ENCODE data around the gene GANC.

Gene GANC

GRCh38 chr15:42360535-42361112 is 87.6 kb downstream of the GANC start:
- DNase-seq (ENCODE audit: low read depth in 2 of 2) = no peak
- H3K4me3 ChIP-seq (replicated peaks in 1 of 2; ENCODE audit: low read depth in 2 of 2, low read length in 2 of 2) = no peak overlapping the region
- TF ChIP-seq, protein P1, sequence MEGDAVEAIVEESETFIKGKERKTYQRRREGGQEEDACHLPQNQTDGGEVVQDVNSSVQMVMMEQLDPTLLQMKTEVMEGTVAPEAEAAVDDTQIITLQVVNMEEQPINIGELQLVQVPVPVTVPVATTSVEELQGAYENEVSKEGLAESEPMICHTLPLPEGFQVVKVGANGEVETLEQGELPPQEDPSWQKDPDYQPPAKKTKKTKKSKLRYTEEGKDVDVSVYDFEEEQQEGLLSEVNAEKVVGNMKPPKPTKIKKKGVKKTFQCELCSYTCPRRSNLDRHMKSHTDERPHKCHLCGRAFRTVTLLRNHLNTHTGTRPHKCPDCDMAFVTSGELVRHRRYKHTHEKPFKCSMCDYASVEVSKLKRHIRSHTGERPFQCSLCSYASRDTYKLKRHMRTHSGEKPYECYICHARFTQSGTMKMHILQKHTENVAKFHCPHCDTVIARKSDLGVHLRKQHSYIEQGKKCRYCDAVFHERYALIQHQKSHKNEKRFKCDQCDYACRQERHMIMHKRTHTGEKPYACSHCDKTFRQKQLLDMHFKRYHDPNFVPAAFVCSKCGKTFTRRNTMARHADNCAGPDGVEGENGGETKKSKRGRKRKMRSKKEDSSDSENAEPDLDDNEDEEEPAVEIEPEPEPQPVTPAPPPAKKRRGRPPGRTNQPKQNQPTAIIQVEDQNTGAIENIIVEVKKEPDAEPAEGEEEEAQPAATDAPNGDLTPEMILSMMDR (IDR thresholded peaks at IDR 0.05; ENCODE audit: low read depth, low read length) = no peak

GRCh38 chr15:42363487-42363886 is 90.5 kb downstream of the GANC start:
- no peak overlapping the region for H3K4me3 ChIP-seq (replicated peaks in 1 of 2; ENCODE audit: low read depth in 2 of 2, low read length in 2 of 2)
- DNase-seq (ENCODE audit: low read depth in 2 of 2) = no peak
- TF ChIP-seq, protein P1 (IDR thresholded peaks at IDR 0.05; ENCODE audit: low read depth, low read length) = no peak

- no peak overlapping the region for H3K4me3 ChIP-seq (replicated peaks in 1 of 2; ENCODE audit: low read depth in 2 of 2, low read length in 2 of 2)
- DNase-seq (ENCODE audit: low read depth in 2 of 2) = no peak
- TF ChIP-seq, protein P1 (IDR thresholded peaks at IDR 0.05; ENCODE audit: low read depth, low read length) = no peak
These were observed 90.9 kb downstream of the GANC start for GRCh38 chr15:42363942-42364341.

GRCh38 chr15:42364529-42364928 is 91.5 kb downstream of the GANC start:
- no peak overlapping the region for H3K4me3 ChIP-seq (replicated peaks in 1 of 2; ENCODE audit: low read depth in 2 of 2, low read length in 2 of 2)
- TF ChIP-seq, protein P1 (IDR thresholded peaks at IDR 0.05; ENCODE audit: low read depth, low read length) = no peak
- DNase-seq (ENCODE audit: low read depth in 2 of 2) = peak in 1 of 2 donors; percentile 39

GRCh38 chr15:42365921-42366550 is 93.0 kb downstream of the GANC start:
- TF ChIP-seq, protein P1 (IDR thresholded peaks at IDR 0.05; ENCODE audit: low read depth, low read length) = no peak
- no peak overlapping the region for H3K4me3 ChIP-seq (replicated peaks in 1 of 2; ENCODE audit: low read depth in 2 of 2, low read length in 2 of 2)
- no peak for DNase-seq (ENCODE audit: low read depth in 2 of 2)

GRCh38 chr15:42367041-42367440 is 94.0 kb downstream of the GANC start:
- TF ChIP-seq, protein P1 (IDR thresholded peaks at IDR 0.05; ENCODE audit: low read depth, low read length) = no peak
- H3K4me3 ChIP-seq (replicated peaks in 1 of 2; ENCODE audit: low read depth in 2 of 2, low read length in 2 of 2) = no peak overlapping the region
- peak; percentile 13 to 35 for DNase-seq (ENCODE audit: low read depth in 2 of 2)
